ENCODE results near the gene LTK.
"Not testable (repeated sequence)": the region's sequence is repeated elsewhere in the genome, so short reads cannot be mapped to it uniquely, and the experiment has no call there.

Gene LTK

GRCh38 chr15:41473418-41473817 lies 40.2 kb downstream of the LTK start:
- DNase-seq, result no peak

GRCh38 chr15:41469644-41470043 lies 44.0 kb downstream of the LTK start:
- DNase-seq, result not testable (repeated sequence)

- DNase-seq, result no peak
These were observed 46.9 kb downstream of the LTK start for GRCh38 chr15:41466711-41467110.

GRCh38 chr15:41465822-41466421 lies 47.7 kb downstream of the LTK start:
- no peak for DNase-seq

GRCh38 chr15:41464889-41465580 lies 48.6 kb downstream of the LTK start:
- DNase-seq, result no peak

GRCh38 chr15:41462084-41462795 lies 51.4 kb downstream of the LTK start:
- DNase-seq, result no peak
